ENCODE results near the gene OR4X1. TPM values are rescaled to one million over a fixed set of nuclear protein-coding genes. Genes with fewer than 3 reads are reported as not detected.

Gene OR4X1
- total and polyA plus RNA-seq, 4 donors: not detected

GRCh38 chr11:48242501-48242900 is 21.2 kb upstream of the OR4X1 start:
- Histone ChIP-seq H3K27ac (ENCODE audit: low read depth in 1 of 2, low read length in 2 of 2) (no peak overlapping the region), H3K4me1 (ENCODE audit: control insufficient read depth in 4 of 4, insufficient read depth in 4 of 4, low read length in 3 of 4) (no peaks in the 10 kb centered on the region), H3K36me3 (ENCODE audit: control insufficient read depth in 4 of 4, insufficient read depth in 3 of 4, low read depth in 1 of 4, low read length in 3 of 4) (no peaks in the 10 kb centered on the region), H3K9ac (ENCODE audit: low read depth in 1 of 2, low read length in 2 of 2) (no peak overlapping the region), H3K4me3 (ENCODE audit: low read depth in 1 of 3, low read length in 3 of 3) (no peak overlapping the region), H3K27me3 (ENCODE audit: control insufficient read depth in 4 of 4, insufficient read depth in 4 of 4, low read length in 3 of 4) (peaks cover 0 to 3% (median 0%) of the 10 kb centered on the region in 4 donors), H3K9me3 (ENCODE audit: control insufficient read depth in 4 of 4, low read length in 3 of 4) (no peaks in the 10 kb centered on the region)
- DNase-seq (ENCODE audit: low spot score): no peak
- no peak for TF ChIP-seq RAD21 (IDR thresholded peaks at IDR 0.05)
- no peak for TF ChIP-seq SP1 (IDR thresholded peaks at IDR 0.05)
- no peak for TF ChIP-seq MAX (IDR thresholded peaks at IDR 0.05)
- no peak for TF ChIP-seq FOXA2 (IDR thresholded peaks at IDR 0.05)
- no peak for TF ChIP-seq HNF4G (IDR thresholded peaks at IDR 0.05)
- TF ChIP-seq HNF4A (conservative IDR thresholded peaks at IDR 0.05): no peak
- TF ChIP-seq ZBTB33 (IDR thresholded peaks at IDR 0.05): no peak
- no peak for TF ChIP-seq NR2F2 (IDR thresholded peaks at IDR 0.05)
- WGBS: 56% methylated on average over 3 of the region's 3 CpGs

GRCh38 chr11:48244804-48245203 is 18.9 kb upstream of the OR4X1 start, which contains the start of gene OR4X2:
Gene OR4X2, plus strand, starts transcription at chr11:48245104. Its CDS starts 0 bp downstream, at chr11:48245104.
- TF ChIP-seq REST (IDR thresholded peaks at IDR 0.05): no peak
- no peak for TF ChIP-seq GABPA (IDR thresholded peaks at IDR 0.05 in 1 of 2, conservative IDR thresholded peaks at IDR 0.05 in 1 of 2)
- no peak for TF ChIP-seq MAX (IDR thresholded peaks at IDR 0.05)
- TF ChIP-seq TAF1 (conservative IDR thresholded peaks at IDR 0.05): no peak
- TF ChIP-seq CTCF (IDR thresholded peaks at IDR 0.05; ENCODE audit: low read depth, low read length, missing input control): no peak
- no peak for TF ChIP-seq HNF4G (IDR thresholded peaks at IDR 0.05)
- TF ChIP-seq FOXA1 (IDR thresholded peaks at IDR 0.05): no peak
- no peak for TF ChIP-seq ZBTB33 (IDR thresholded peaks at IDR 0.05)
- no peak for TF ChIP-seq FOXA2 (IDR thresholded peaks at IDR 0.05)
- TF ChIP-seq RXRA (IDR thresholded peaks at IDR 0.05): no peak
- TF ChIP-seq ATF3 (IDR thresholded peaks at IDR 0.05): no peak
- no peak for TF ChIP-seq YY1 (IDR thresholded peaks at IDR 0.05)
- no peak for TF ChIP-seq RAD21 (IDR thresholded peaks at IDR 0.05)
- TF ChIP-seq NR2F2 (IDR thresholded peaks at IDR 0.05): no peak
- no peak for TF ChIP-seq EGR1 (IDR thresholded peaks at IDR 0.05; ENCODE audit: low read depth in 2 of 2)
- TF ChIP-seq SP1 (IDR thresholded peaks at IDR 0.05): no peak
- peaks cover 0 to 3% (median 0%) of the 10 kb centered on the region in 4 donors for H3K27me3 ChIP-seq (ENCODE audit: control insufficient read depth in 4 of 4, insufficient read depth in 4 of 4, low read length in 3 of 4)

More at GRCh38 chr11:48244804-48245203, 18.9 kb upstream of the OR4X1 start, which contains the start of gene OR4X2:
- Histone ChIP-seq H3K27ac (ENCODE audit: low read depth in 1 of 2, low read length in 2 of 2) (no peak within 1 kb of the TSS), H3K4me1 (ENCODE audit: control insufficient read depth in 4 of 4, insufficient read depth in 4 of 4, low read length in 3 of 4) (no peaks in the 10 kb centered on the region), H3K9ac (ENCODE audit: low read depth in 1 of 2, low read length in 2 of 2) (no peak within 1 kb of the TSS), H3K9me3 (ENCODE audit: control insufficient read depth in 4 of 4, low read length in 3 of 4) (peaks cover 0 to 12% (median 2%) of the 10 kb centered on the region in 4 donors), H3K36me3 (ENCODE audit: control insufficient read depth in 4 of 4, insufficient read depth in 3 of 4, low read depth in 1 of 4, low read length in 3 of 4) (no peaks in the 10 kb centered on the region), H3K4me3 (ENCODE audit: low read depth in 1 of 3, low read length in 3 of 3) (no peak within 1 kb of the TSS)
- DNase-seq (ENCODE audit: low spot score): no peak
